Lower leg skin (tissue), 3 donors: Measurements from ENCODE around the gene NDUFAF2.

Source experiments
- CTCF ChIP-seq, 3 donors: fragments of 450-650 bp; IDR thresholded peaks; one replicate each; pipeline ENCODE4 v1.5.1; 2016; ENCODE audit warnings: antibody characterized with exemption in 3 of 3, mild to moderate bottlenecking in 3 of 3, moderate library complexity in 2 of 3
- POLR2A ChIP-seq, 2 donors: fragments of 450-650 bp; IDR thresholded peaks; one replicate each; pipeline ENCODE4 v1.6.1; 2016 to 2017; ENCODE audit warnings: antibody characterized with exemption in 2 of 2, mild to moderate bottlenecking in 1 of 2, moderate library complexity in 1 of 2

GRCh38 chr5:61100437-61100836 is 155.4 kb downstream of the NDUFAF2 start:
- no peak for TF ChIP-seq CTCF (IDR thresholded peaks at IDR 0.05)
- TF ChIP-seq POLR2A (IDR thresholded peaks at IDR 0.05): no peak
